OCI-LY3 (cell line): Measurements from ENCODE around the gene LRP1B.

Experiments used
- EZH2phosphoT487 ChIP-seq: fragments of 200-600 bp; shearing (Covaris generic); IDR thresholded peaks from 2 replicates; pipeline ENCODE4 v1.6.1; 2018; ENCODE audit warnings: antibody characterized with exemption, mixed run types, low read depth
- TF ChIP-seq, protein P1 (sequence below): fragments of 200-600, 300-600 bp; sonication (generic); IDR thresholded peaks from 2 replicates; pipeline ENCODE4 v1.5.1; 2014; ENCODE audit warnings: antibody characterized with exemption, low read length, low read depth

DNA sequence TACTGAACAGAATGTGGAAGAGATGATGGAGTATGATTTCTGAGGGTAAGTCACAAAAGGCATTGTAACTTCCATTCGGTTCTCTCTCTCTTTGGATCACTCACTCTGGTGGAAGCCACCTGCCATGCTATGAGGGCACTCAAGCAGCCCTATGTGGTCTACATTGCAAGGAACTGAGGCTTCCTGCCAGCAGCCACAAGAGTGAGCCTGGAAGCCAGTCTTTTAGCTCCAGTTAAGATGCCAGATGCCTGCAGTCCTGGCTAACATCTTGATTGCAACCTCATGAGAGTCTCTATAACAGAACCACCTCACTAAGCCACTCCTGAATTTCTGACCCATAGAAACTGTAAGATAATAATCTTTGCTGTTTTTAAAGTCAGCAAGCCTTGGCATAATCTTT is 935.7 kb downstream of the LRP1B start:
- TF ChIP-seq, protein P1, sequence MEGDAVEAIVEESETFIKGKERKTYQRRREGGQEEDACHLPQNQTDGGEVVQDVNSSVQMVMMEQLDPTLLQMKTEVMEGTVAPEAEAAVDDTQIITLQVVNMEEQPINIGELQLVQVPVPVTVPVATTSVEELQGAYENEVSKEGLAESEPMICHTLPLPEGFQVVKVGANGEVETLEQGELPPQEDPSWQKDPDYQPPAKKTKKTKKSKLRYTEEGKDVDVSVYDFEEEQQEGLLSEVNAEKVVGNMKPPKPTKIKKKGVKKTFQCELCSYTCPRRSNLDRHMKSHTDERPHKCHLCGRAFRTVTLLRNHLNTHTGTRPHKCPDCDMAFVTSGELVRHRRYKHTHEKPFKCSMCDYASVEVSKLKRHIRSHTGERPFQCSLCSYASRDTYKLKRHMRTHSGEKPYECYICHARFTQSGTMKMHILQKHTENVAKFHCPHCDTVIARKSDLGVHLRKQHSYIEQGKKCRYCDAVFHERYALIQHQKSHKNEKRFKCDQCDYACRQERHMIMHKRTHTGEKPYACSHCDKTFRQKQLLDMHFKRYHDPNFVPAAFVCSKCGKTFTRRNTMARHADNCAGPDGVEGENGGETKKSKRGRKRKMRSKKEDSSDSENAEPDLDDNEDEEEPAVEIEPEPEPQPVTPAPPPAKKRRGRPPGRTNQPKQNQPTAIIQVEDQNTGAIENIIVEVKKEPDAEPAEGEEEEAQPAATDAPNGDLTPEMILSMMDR: no peak
- no peak for TF ChIP-seq EZH2phosphoT487
